Esophagus squamous epithelium (tissue), 4 donors: ENCODE measurements around the gene SERPING1.

Experiments
- CTCF ChIP-seq, 6 experiments: fragments of 450-650 bp in 4 of 6; fragments of 200-600 bp in 2 of 6; sonication (generic) in 2 of 6; IDR thresholded peaks; one replicate each; pipeline ENCODE4 v1.5.1; 2016 to 2019; ENCODE audit warnings: antibody characterized with exemption in 6 of 6, mild to moderate bottlenecking in 4 of 6, moderate library complexity in 4 of 6
- POLR2A ChIP-seq, 4 donors: fragments of 450-650 bp; IDR thresholded peaks; one replicate each; pipeline ENCODE4 v1.6.1; 2017; ENCODE audit warnings: antibody characterized with exemption in 4 of 4, mild to moderate bottlenecking in 4 of 4, moderate library complexity in 3 of 4

DNA sequence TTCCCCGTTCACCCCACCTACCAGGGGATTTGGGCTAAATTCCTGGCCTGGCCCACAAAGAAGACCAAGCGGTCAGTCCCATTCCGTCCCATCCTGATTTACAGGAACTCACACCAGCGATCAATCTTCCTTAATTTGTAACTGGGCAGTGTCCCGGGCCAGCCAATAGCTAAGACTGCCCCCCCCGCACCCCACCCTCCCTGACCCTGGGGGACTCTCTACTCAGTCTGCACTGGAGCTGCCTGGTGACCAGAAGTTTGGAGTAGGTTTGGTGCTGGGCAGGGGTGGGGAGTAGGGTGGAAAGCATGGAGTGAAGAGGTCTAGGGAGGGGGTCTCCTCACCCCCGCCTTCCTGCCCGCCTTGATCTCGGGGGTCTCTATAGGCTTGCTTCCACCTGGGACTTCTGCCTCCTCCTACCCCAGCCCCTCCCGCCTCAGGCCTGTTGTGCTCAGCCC lies at the start of gene SERPING1:
- TF ChIP-seq CTCF (IDR thresholded peaks at IDR 0.05) (no peak), POLR2A (IDR thresholded peaks at IDR 0.05) (peak in 1 of 4 donors; percentile 43)
